Cardiac fibroblast (primary cell): ENCODE results near the gene IL1R1.

Experiments
- DNase-seq, 2 donors: peaks; one replicate each; pipeline versions ENCODE4 v3.0.0 to v3.0.0-alpha.2; 2010; ENCODE audit warnings: low read depth in 2 of 2
- H3K4me3 ChIP-seq, 2 donors: replicated peaks in 1 of 2; 1 replicate in 1 of 2; 2 replicates in 1 of 2; pipeline ENCODE4 v1.5.1; 2011; ENCODE audit warnings: low read depth in 2 of 2, low read length in 2 of 2, mild to moderate bottlenecking in 2 of 2, moderate library complexity in 1 of 2
- CTCF ChIP-seq: IDR thresholded peaks from one replicate; pipeline ENCODE4 v1.5.1; 2011; ENCODE audit warnings: low read depth, mild to moderate bottlenecking, low read length, inconsistent platforms

The IL1R1 gene

GRCh38 chr2:102171946-102172345, 29.4 kb downstream of the IL1R1 start:
- no peak overlapping the region for H3K4me3 ChIP-seq
- DNase-seq = no peak
- TF ChIP-seq CTCF = no peak

DNA sequence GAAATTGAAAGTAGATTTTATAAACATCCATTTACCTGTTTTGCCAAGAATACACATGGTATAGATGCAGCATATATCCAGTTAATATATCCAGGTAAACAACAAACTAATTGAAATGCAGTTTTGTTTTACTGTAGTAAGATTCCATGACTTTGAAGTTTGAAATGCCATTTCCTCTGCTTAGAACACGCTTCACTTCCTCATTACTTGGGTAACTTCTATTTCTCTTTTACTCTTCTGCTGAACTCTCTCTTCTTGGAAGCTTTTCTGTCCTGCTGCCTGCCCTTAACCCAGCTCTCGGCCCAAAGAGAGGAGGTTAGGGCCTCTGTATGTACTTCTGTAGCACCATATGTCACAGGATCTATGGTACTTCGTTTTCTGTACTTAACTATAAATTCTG, 30.2 kb downstream of the IL1R1 start:
- no peak overlapping the region for H3K4me3 ChIP-seq
- TF ChIP-seq CTCF = no peak
- DNase-seq = no peak

DNA sequence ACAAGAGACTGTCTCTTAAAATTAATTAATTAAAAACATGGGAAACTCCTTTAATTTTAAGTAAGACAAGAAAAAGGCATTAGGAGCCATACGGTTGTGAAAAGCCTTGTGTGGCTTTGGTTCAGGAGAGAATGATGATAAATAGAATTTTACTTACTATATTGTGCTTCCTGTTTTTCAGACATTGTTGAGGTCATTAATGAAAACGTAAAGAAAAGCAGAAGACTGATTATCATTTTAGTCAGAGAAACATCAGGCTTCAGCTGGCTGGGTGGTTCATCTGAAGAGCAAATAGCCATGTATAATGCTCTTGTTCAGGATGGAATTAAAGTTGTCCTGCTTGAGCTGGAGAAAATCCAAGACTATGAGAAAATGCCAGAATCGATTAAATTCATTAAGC, 33.6 kb downstream of the IL1R1 start:
- no peak for TF ChIP-seq CTCF
- no peak overlapping the region for H3K4me3 ChIP-seq
- no peak for DNase-seq

DNA sequence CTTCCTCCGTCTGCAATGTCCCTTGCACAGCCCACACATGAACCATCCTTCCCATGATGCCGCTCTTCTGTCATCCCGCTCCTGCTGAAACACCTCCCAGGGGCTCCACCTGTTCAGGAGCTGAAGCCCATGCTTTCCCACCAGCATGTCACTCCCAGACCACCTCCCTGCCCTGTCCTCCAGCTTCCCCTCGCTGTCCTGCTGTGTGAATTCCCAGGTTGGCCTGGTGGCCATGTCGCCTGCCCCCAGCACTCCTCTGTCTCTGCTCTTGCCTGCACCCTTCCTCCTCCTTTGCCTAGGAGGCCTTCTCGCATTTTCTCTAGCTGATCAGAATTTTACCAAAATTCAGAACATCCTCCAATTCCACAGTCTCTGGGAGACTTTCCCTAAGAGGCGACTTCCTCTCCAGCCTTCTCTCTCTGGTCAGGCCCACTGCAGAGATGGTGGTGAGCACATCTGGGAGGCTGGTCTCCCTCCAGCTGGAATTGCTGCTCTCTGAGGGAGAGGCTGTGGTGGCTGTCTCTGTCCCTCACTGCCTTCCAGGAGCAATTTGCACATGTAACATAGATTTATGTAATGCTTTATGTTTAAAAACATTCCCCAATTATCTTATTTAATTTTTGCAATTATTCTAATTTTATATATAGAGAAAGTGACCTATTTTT, 35.4 kb downstream of the IL1R1 start:
- no peak overlapping the region for H3K4me3 ChIP-seq
- DNase-seq = no peak
- no peak for TF ChIP-seq CTCF

- no peak for DNase-seq
- H3K4me3 ChIP-seq = no peak overlapping the region
- no peak for TF ChIP-seq CTCF
Observed at GRCh38 chr2:102179061-102179460, 36.5 kb downstream of the IL1R1 start.

DNA sequence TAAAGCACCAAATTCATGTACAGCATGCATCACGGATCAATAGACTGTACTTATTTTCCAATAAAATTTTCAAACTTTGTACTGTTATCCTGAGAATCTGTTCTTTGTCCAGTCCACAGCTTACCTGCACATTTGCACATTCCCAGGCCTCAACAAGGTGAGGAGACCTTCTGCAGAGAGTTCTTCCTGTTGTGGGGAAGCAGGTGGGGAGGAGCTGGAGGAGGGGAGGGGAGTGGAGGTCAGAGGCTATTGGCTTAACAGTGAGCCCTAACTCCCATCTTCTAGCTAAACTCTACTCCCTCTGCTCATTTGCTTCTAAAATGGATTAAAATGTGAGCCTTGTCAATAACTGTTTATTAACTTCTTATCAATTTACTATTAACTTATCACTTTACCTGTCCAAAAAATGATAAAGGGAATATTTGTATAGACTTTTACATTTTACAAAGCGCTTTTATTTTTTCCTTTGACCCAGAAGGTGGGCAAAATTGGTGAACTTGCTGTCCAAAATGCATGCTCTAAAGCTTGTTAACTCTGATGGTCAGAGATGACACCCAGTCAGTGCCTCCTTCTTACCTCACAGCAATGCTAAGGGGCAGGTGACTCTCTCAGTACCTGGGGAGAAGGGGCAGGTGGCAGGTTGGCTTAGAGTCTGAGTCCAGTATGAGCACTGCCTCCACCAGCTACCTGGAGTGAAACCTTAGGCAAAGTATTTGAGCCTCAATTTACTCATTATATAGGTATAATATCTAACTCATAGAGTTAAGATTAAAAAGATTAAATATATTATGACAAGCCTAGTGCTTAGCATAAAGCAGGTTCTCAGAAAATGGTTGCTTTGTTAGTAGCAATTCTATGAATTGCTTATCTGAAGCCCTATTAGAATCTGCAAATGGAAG, 37.5 kb downstream of the IL1R1 start:
- H3K4me3 ChIP-seq = no peak overlapping the region
- no peak for DNase-seq
- no peak for TF ChIP-seq CTCF
